Fibroblast of the aortic adventitia (primary cell): ENCODE measurements around the gene SNCG. TPM values are rescaled to one million over a fixed set of nuclear protein-coding genes. Genes with fewer than 3 reads are reported as not detected.
"Not testable (repeated sequence)": the region's sequence is repeated elsewhere in the genome, so short reads cannot be mapped to it uniquely, and the experiment has no call there.

Source experiments
- DNase-seq: peaks from one replicate; pipeline ENCODE4 v3.0.0-alpha.2; 2010; ENCODE audit warnings: low read depth
- H3K4me3 ChIP-seq: 2 replicates; pipeline ENCODE4 v1.5.1; 2011; ENCODE audit warnings: low read depth, mild to moderate bottlenecking, control low read depth, low read length, moderate library complexity
- total RNA-seq: library from RNA; depleted of rRNA; stranded (reverse); fragments of >200 nt; gene quantifications from 2 replicates; pipeline ENCODE4 v1.2.3, GENCODE V29; 2012; ENCODE audit warnings: low replicate concordance
- TF ChIP-seq, protein P1 (sequence below): IDR thresholded peaks from 2 replicates; pipeline ENCODE4 v1.5.1; 2011; ENCODE audit warnings: mild to moderate bottlenecking, low read length, control low read depth, inconsistent platforms; ENCODE audit not compliant: insufficient read depth

The SNCG gene
- total RNA-seq, 1 donor: 2.8 TPM

DNA sequence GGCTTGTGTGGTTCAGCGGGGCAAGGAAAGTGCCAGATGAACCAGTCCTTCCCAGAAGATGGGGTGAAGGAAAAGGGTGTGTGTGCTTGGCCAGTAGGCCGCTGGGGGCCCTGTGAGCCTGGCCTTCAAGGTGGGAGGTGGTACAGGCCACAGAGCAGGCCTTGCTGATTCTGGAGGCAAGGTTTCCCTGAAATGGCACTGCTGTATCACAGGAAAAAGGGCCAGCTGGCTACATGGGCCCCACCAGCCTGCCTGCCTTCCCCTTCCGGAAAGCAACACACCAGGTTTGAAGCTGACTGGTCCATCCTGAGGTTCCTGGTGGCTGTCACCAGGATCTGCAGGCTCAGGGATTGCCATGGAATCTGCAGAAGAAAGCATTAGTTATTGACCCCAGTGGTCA lies 13.5 kb upstream of the SNCG start:
- TF ChIP-seq, protein P1, sequence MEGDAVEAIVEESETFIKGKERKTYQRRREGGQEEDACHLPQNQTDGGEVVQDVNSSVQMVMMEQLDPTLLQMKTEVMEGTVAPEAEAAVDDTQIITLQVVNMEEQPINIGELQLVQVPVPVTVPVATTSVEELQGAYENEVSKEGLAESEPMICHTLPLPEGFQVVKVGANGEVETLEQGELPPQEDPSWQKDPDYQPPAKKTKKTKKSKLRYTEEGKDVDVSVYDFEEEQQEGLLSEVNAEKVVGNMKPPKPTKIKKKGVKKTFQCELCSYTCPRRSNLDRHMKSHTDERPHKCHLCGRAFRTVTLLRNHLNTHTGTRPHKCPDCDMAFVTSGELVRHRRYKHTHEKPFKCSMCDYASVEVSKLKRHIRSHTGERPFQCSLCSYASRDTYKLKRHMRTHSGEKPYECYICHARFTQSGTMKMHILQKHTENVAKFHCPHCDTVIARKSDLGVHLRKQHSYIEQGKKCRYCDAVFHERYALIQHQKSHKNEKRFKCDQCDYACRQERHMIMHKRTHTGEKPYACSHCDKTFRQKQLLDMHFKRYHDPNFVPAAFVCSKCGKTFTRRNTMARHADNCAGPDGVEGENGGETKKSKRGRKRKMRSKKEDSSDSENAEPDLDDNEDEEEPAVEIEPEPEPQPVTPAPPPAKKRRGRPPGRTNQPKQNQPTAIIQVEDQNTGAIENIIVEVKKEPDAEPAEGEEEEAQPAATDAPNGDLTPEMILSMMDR: no peak
- DNase-seq: no peak
- H3K4me3 ChIP-seq: no peak overlapping the region

DNA sequence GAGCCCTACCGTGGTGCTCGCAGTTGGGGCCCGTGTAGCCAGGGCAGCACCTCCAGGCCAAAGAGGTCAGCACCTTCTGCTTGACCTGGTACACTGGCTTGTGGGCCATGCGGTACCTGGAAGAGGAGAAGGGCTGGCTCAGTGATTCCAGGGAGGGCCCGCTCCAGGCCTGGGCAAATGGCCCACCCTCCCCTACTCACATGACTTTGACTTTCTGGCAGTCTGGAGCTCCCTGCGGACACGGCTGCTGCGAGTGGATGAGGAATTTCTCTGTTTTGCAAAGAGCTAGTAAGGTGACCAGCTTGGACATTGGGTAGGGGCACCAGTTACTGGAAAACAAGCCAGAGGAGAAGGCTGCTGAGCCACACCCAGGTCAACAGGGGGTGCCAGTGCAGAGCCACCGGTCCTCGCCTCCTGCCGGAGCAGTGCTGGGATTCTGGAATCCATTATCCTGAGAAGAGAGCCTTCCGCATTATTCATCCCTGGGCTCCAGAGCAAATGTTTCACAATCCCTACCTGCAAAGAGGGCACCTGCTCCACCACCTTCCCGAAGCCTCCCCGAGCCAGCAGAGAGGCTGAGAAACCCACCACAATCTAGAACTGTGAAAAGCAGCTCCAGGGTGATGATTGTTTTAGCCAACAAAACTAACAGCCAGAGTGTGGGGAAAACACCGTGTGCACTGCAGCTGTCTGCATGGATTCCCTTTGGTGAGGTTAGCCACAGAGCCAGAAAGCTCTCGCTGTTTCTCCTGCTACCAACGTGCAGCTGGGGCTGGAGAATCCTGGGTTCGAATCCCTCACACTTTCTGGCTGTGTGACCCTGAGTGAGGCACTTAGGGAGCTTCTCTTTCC lies 12.8 kb upstream of the SNCG start:
- TF ChIP-seq, protein P1: peak; percentile 44
- peak; percentile 46 for DNase-seq
- no peak overlapping the region for H3K4me3 ChIP-seq

DNA sequence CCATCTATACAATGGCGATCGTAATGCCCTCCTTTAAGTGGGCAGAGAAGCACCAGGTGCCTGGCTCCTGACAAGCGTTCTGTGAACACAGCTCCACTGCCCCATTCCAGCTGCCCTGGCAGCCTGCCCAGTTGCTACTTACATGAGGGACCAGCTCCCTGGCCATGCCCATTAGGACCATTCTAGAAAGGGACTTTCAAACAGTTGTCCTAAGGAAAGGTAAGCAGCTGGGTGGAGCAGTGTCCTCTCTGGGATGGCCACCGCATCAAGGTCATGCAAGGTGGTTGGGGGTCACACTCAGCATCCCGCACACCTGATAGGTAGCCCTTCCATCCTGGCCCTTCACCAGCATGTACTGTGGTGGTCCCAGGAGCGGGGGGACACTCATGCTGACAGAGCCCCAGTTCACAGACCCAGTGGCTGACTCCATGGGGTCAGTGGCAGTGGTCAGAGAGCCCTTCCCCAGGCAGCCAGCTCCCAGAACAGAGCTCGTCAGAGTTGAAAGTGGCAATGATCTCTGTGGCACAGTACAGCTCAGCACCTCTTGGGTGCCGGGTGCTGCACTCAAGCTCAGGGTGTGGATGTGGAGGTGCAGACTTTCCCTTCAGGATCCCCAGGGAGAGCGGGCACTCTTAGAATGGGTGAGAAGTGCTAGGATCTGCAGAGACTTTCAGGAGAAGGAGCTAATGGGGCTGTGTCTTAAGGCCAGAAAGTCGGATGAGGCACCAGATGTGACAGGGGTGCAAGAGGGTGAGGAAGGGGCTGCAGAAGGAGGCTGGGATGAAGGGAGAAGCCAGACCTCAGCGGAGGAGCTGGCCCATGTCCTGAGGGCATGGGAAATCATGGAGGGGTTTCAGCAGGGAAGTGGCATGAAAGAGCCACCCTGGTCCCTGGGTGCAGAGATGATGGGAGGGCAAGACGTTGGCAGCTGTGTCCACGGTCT lies 11.9 kb upstream of the SNCG start:
- no peak overlapping the region for H3K4me3 ChIP-seq
- no peak for DNase-seq

DNA sequence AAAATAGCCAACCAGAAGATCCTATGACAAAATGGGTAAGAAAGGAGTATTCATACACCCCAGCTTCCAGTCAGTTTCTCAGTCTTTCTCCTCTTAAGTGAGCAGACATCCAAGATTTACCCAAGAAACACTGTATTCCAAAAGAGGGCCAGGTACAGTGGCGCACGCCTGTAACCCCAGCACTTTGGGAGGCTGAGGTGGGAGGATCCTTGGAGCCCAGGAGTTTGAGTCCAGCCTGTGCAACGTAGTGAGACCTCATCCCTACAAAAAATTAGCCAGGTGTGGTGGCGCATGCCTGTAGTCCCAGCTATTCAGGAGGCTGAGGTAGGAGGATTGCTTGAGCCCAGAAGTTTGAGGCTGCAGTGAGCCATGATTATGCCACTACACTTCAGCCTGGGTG lies 10.6 kb upstream of the SNCG start:
- not testable (repeated sequence) for DNase-seq, H3K4me3 ChIP-seq

More for the DNA sequence above, 11.9 kb upstream of the SNCG start:
- TF ChIP-seq, protein P1: no peak

DNA sequence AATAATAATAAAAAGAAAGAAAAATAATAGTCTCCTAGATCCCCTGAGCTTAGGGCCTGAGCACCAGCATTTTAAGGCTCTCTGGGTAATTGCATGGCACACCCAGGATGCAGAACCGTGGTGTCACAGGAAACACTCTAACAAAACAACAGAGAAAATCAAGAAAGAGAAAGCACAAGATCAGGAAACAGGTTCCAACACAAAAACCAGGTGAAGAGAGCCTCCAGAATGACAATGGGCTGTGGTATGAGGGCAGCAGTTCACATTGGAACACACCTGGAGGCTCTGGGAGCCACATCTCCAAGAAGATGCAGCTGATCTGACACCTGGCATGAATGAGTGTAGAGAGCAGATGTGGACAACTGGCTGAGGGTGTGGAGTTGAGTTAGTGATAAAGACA lies 8.1 kb upstream of the SNCG start:
- TF ChIP-seq, protein P1: no peak
- H3K4me3 ChIP-seq: no peak overlapping the region
- DNase-seq: no peak

DNA sequence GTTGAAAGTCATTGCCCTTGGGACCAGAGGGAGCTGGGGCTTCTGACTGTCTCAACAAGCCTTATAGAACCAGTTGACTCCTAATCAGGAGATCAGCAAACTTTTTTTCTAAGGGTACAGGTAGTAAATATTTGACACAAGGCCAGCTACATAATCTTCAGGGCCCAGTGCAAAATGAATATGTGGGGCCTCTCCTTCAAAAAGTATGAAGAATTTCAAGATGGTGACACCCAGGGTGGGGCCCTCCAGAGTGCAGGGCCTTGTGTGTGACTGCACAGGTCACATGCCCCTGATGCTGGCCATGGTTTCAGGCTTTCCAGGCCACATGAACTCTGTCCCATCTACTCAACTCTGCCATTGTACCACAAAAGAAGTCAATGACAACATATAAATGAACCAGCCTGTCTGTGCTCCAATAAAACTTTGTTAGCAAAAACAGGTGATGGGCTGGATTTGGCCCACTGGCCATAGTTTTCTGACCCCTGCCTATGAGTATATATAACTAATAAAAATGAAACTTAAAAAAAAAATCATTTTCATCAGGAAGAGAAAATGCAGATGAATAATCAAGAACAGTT lies 7.1 kb upstream of the SNCG start:
- H3K4me3 ChIP-seq: no peak overlapping the region
- no peak for DNase-seq
- TF ChIP-seq, protein P1: no peak

DNA sequence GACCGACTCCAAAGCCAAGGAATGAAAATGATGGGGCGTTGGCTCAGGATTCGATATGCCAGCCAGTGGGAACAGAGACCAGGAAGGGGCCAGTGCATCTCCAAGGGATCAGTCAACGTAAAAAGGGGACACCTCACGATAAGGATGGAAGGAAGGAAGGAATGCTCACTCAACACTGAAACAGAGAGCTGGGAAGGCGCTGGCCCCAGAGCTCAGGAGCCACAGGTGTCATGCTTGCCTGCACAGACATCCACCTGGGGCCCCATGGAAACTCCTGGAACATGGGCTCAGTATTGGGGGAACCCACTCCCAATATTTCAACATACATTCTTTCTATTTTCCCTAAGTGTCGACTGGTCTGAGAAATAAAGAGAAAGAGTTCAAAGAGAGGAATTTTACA lies 6.3 kb upstream of the SNCG start:
- H3K4me3 ChIP-seq: no peak overlapping the region
- no peak for DNase-seq
- TF ChIP-seq, protein P1: no peak

DNA sequence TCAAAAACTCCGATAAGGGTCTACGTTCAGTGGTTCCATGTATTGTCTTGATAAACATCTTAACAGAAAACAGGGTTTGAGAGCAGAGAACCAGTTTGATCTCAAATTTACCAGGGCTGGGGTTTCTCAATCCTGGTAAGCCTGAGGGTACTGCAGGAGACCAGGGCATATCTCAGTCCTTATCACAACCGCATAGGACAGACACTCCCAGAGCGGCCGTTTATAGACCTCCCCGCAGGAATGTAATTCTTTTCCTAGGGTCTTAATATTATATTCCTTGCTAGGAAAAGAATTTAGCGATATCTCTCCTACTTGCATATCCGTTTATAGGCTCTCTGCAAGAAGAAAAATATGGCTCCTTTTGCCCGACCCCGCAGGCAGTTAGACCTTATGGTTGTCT lies 5.7 kb upstream of the SNCG start:
- DNase-seq, H3K4me3 ChIP-seq: not testable (repeated sequence)
